ENCODE measurements around the gene GLIS1.

The GLIS1 gene

GRCh38 chr1:53680868-53681267, 58.1 kb downstream of the GLIS1 start:
- no peak for TF ChIP-seq CTCF (IDR thresholded peaks at IDR 0.05; ENCODE audit: low read depth, low read length)
- no peak overlapping the region for H3K4me3 ChIP-seq (ENCODE audit: low read depth, low read length)

DNA sequence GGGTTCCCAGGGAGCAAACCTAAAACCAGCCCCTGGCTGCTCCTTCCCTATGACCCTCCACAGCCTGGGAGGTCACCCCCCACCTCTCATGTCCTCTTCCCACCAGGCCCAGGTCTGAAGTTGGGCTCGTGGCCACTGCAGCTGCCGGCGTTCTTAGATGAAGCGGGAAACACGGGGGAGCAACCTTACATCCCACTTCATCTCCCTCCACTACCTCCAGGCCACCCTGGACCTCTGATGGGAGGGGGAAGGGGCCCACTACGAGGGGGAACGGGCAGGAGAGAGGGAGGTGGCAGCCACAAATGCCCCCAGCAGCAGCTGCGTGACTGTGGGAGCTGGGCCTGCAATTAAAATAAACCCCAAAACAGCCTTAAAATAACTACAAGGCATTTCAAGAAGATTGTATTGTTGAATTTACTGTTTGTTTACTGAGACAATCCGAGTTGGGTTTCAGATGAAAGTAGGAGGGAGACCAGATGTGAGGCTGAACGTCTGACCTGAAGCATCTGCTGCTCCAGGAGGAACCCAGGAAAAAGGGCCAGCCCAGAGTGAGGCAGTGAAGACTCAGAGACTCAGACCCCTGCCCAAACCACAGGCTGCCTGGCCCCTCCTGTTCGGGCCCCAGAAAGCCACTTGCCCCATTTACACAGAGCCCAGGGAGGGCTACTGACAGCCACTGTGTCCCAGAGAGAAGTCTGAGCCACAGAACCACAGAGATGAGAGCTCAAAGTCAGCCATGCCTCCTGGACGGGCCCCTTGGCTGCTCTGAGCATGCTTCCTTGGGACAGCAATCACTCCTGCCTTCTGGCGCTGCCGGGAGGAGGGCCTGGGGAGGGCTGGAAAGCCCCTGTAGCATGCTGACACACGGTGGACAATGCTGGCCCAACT, 59.8 kb downstream of the GLIS1 start:
- no peak overlapping the region for H3K4me3 ChIP-seq (ENCODE audit: low read depth, low read length)
- no peak for TF ChIP-seq CTCF (IDR thresholded peaks at IDR 0.05; ENCODE audit: low read depth, low read length)

DNA sequence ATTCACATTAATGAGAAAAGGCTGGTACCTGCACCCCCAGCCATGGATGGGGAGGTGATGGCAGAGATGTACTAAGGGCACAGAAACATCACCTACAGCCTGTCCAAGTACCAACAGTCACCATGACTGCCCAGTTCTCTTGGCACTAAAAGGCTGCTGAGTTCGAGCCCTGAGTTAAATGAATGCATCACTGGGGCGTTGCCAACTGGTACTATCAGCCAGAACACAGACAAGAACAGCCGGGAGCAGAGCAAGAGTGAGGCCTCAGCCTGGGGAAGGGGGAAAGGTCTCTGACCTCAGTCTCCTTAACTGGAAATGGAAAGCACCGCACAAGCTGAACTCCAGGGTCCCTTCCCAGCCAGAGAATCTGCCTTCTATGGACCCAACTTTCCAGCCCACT, 60.5 kb downstream of the GLIS1 start:
- no peak for TF ChIP-seq CTCF (IDR thresholded peaks at IDR 0.05; ENCODE audit: low read depth, low read length)
- no peak overlapping the region for H3K4me3 ChIP-seq (ENCODE audit: low read depth, low read length)

GRCh38 chr1:53678046-53678445, 60.9 kb downstream of the GLIS1 start:
- no peak for TF ChIP-seq CTCF (IDR thresholded peaks at IDR 0.05; ENCODE audit: low read depth, low read length)
- no peak overlapping the region for H3K4me3 ChIP-seq (ENCODE audit: low read depth, low read length)

DNA sequence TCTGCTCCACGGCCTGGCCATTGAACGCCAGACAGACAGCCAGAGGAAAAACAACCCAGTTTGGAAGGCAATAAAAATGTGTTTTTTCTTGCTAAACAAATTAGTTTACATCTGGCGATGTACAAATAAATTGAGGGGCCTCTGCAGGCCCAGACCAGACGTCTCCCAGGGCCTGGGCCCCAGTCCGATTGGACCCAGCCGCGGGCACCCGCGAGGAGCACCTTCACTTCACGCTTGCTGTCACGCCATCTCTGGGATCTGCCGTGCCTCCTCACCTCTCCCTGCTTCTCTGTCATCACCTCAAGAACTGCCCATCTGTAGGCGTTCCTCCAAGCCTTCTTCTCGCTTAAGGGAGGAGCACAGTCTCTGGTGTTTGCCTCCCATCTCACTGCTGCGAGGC, 61.5 kb downstream of the GLIS1 start:
- TF ChIP-seq CTCF (IDR thresholded peaks at IDR 0.05; ENCODE audit: low read depth, low read length), result no peak
- H3K4me3 ChIP-seq (ENCODE audit: low read depth, low read length), result no peak overlapping the region

GRCh38 chr1:53672785-53673184, 66.2 kb downstream of the GLIS1 start:
- TF ChIP-seq CTCF (IDR thresholded peaks at IDR 0.05; ENCODE audit: low read depth, low read length), result no peak
- no peak overlapping the region for H3K4me3 ChIP-seq (ENCODE audit: low read depth, low read length)

- no peak overlapping the region for H3K4me3 ChIP-seq (ENCODE audit: low read depth, low read length)
- no peak for TF ChIP-seq CTCF (IDR thresholded peaks at IDR 0.05; ENCODE audit: low read depth, low read length)
Measured at GRCh38 chr1:53672243-53672642, 66.7 kb downstream of the GLIS1 start.

Data from WI38 (cell line).